T-cell (primary cell): ENCODE results near the gene IMMP2L. TPM values are rescaled to one million over a fixed set of nuclear protein-coding genes. Genes with fewer than 3 reads are reported as not detected.
"Not testable (repeated sequence)": the region's sequence is repeated elsewhere in the genome, so short reads cannot be mapped to it uniquely, and the experiment has no call there.

Source experiments
- ATAC-seq, 4 experiments: fragments of 200-7000 bp in 3 of 4; fragments of 150-1000 bp in 1 of 4; cut with Tn5 transposase; replicated peaks in 1 of 4; 1 replicate in 3 of 4; 2 replicates in 1 of 4; pipeline ENCODE4 v1.10.0; 2021; ENCODE audit warnings: moderate library complexity in 3 of 4, mild to moderate bottlenecking in 2 of 4, moderate number of reproducible peaks in 1 of 4
- CTCF ChIA-PET, 2 donors: fragments of 300-600 bp; sonication (Branson Sonifier 250); formaldehyde crosslinking; loops; one replicate each; lab custom pipeline; 2022; ENCODE audit warnings: antibody characterized with exemption in 2 of 2; lab: Charles Lee
- POLR2A ChIA-PET, 2 donors: fragments of 300-600 bp; sonication (Branson Sonifier 250); formaldehyde crosslinking; loops; one replicate each; lab custom pipeline; 2022; ENCODE audit warnings: antibody characterized with exemption in 2 of 2; lab: Charles Lee
- DNase-seq, 35 experiments: peaks; one replicate each; pipeline versions ENCODE4 v3.0.0 to v3.0.0-alpha.2; 2013 to 2023
- H3K27ac ChIP-seq: one replicate; pipeline ENCODE4 v1.5.1; 2013; ENCODE audit warnings: low read length
- H3K27me3 ChIP-seq, 2 experiments: replicated peaks in 1 of 2; 1 replicate in 1 of 2; 2 replicates in 1 of 2; pipeline versions ENCODE4 v1.6.1 to v1.7.0; 2013; ENCODE audit warnings: low read length in 1 of 2, mixed read lengths in 1 of 2; ENCODE audit not compliant: control insufficient read depth in 2 of 2, insufficient read depth in 2 of 2; ENCODE audit errors: extremely low read depth in 1 of 2
- H3K36me3 ChIP-seq, 2 donors: 1 replicate in 1 of 2; 2 replicates in 1 of 2; pipeline versions ENCODE4 v1.6.1 to v1.7.0; 2013; ENCODE audit warnings: low read length in 1 of 2; ENCODE audit not compliant: control insufficient read depth in 2 of 2, insufficient read depth in 1 of 2; ENCODE audit errors: extremely low read depth in 1 of 2
- H3K4me1 ChIP-seq, 2 experiments: 1 replicate in 1 of 2; 2 replicates in 1 of 2; pipeline versions ENCODE4 v1.6.1 to v1.7.0; 2013; ENCODE audit warnings: low read length in 2 of 2, mixed read lengths in 1 of 2; ENCODE audit not compliant: insufficient read depth in 2 of 2, control insufficient read depth in 1 of 2; ENCODE audit errors: extremely low read depth in 1 of 2
- H3K4me3 ChIP-seq, 2 donors: 1 replicate in 1 of 2; 2 replicates in 1 of 2; pipeline versions ENCODE4 v1.5.1 to v1.7.0; 2013; ENCODE audit warnings: mild to moderate bottlenecking in 2 of 2, low read length in 1 of 2, moderate library complexity in 1 of 2; ENCODE audit not compliant: control insufficient read depth in 1 of 2; ENCODE audit errors: extremely low read depth in 1 of 2
- H3K9me3 ChIP-seq: 2 replicates; pipeline ENCODE4 v1.7.0; 2013
- H3K27ac Mint-ChIP-seq, 2 donors: one replicate each; pipeline ENCODE4 v1.8.0; 2020 to 2021; ENCODE audit warnings: mild to moderate bottlenecking in 2 of 2, mixed read lengths in 2 of 2
- H3K27me3 Mint-ChIP-seq, 2 donors: one replicate each; pipeline ENCODE4 v1.8.0; 2021 to 2022; ENCODE audit warnings: mixed read lengths in 2 of 2
- H3K36me3 Mint-ChIP-seq: one replicate; pipeline ENCODE4 v1.8.0; 2021; ENCODE audit warnings: mixed read lengths
- H3K4me1 Mint-ChIP-seq, 3 donors: one replicate each; pipeline ENCODE4 v1.8.0; 2020 to 2022; ENCODE audit warnings: mixed read lengths in 3 of 3, mild to moderate bottlenecking in 1 of 3
- H3K4me3 Mint-ChIP-seq, 3 donors: one replicate each; pipeline ENCODE4 v1.8.0; 2020 to 2022; ENCODE audit warnings: mild to moderate bottlenecking in 3 of 3, mixed read lengths in 3 of 3, moderate library complexity in 3 of 3
- H3K9me3 Mint-ChIP-seq, 3 donors: one replicate each; pipeline ENCODE4 v1.8.0; 2020 to 2022; ENCODE audit warnings: mixed read lengths in 3 of 3
- whole genome bisulfite sequencing: methylation state at CpG from one replicate; pipeline ENCODE4 v1.1.5; 2013; ENCODE audit warnings: missing lambda C conversion rate; ENCODE audit not compliant: insufficient coverage; 5-methylcytosine and 5-hydroxymethylcytosine counted together
- total RNA-seq, 35 experiments: library from RNA in 6 of 35; stranded (reverse) in 6 of 35; fragments of 120-200 nt in 1 of 35; gene quantifications; one replicate each; pipeline versions ENCODE4 v1.2.1 to v1.2.4 and lab custom pipeline; 2013 to 2026

The IMMP2L gene
- total RNA-seq, 5 donors from 2014 or later (not counting 1 experiment from before 2014, with no cell fraction given): 14.1 to 27.3 (median 21.7) TPM

DNA sequence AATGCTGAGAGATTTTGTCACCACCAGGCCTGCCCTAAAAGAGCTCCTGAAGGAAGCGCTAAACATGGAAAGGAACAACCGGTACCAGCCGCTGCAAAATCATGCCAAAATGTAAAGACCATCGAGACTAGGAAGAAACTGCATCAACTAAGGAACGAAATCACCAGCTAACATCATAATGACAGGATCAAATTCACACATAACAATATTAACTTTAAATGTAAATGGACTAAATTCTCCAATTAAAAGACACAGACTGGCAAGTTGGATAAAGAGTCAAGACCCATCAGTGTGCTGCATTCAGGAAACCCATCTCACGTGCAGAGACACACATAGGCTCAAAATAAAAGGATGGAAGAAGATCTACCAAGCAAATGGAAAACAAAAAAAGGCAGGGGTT is 114.8 kb downstream of the IMMP2L start:
- ATAC-seq, H3K36me3 ChIP-seq, H3K4me1 Mint-ChIP-seq, H3K9me3 Mint-ChIP-seq, DNase-seq, H3K27me3 ChIP-seq, H3K9me3 ChIP-seq, POLR2A ChIA-PET, H3K4me3 ChIP-seq, H3K27ac ChIP-seq, H3K4me1 ChIP-seq, H3K27ac Mint-ChIP-seq, CTCF ChIA-PET, H3K27me3 Mint-ChIP-seq, H3K36me3 Mint-ChIP-seq, H3K4me3 Mint-ChIP-seq: not testable (repeated sequence)
- no CpG with 5 or more reads among the region's 6 CpGs for WGBS

- no peak for ATAC-seq
- 88% methylated on average over 2 of the region's 3 CpGs for WGBS
- no peak overlapping the region for H3K27ac Mint-ChIP-seq
- ChIA-PET POLR2A (no interaction called here), CTCF (no interaction called here)
- Histone ChIP-seq H3K4me3 (no peak overlapping the region), H3K4me1 (no peaks in the 10 kb centered on the region), H3K27ac (no peak overlapping the region), H3K9me3 (no peaks in the 10 kb centered on the region), H3K27me3 (no peaks in the 10 kb centered on the region), H3K36me3 (no peaks in the 10 kb centered on the region)
- no peaks in the 10 kb centered on the region for H3K4me1 Mint-ChIP-seq
- H3K36me3 Mint-ChIP-seq: peaks cover 25% of the 10 kb centered on the region
- H3K27me3 Mint-ChIP-seq: no peaks in the 10 kb centered on the region
- peaks cover 8 to 14% (median 12%) of the 10 kb centered on the region in 3 donors for H3K9me3 Mint-ChIP-seq
- no peak overlapping the region for H3K4me3 Mint-ChIP-seq
- no peak for DNase-seq
Observed at GRCh38 chr7:111439977-111440376, 122.3 kb downstream of the IMMP2L start.

DNA sequence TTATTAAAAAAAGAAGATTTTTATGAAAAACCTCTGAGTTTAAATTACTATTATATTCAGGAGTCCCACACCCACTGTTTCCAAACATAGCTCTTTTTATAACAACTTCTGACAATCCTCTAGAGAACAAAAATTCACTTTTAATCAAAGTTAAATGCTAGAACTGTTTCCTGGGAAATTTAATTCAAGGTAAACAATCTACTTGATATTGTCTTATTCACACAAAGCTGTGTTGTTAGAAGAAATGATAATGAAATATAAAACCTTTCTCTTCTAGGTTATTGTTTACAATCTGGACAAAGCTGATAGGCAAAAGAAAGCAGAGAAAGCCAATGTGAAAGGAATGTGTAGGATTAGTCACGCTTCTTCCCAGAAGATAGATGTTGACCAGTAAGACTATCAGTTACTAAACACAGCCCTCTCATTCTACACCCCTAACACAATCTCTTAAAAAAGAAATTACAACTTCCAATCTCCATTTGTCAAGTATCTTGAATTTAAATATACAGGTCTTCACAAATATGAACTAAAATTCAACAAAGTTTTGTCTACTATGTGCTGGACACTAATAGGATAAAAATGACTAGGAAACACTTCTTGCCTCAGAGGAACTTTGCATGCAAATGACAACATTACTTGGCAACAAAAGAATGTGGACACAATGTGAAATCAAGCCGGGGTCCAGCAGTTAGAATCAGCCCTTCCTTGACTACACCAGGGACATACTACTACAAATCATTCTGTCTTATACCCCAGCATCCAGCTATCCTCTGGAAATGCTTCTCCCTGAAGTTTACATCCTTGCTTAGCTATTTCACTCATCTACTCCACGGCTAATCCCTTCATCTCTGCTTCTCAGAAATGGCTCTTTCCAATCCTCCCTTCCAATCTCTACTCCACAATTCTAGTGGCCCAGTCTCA is 123.7 kb downstream of the IMMP2L start:
- ATAC-seq: no peak
- Mint-ChIP-seq H3K4me3 (no peak overlapping the region), H3K27me3 (no peaks in the 10 kb centered on the region), H3K9me3 (peaks cover 13 to 21% (median 14%) of the 10 kb centered on the region in 3 donors), H3K36me3 (peaks cover 32% of the 10 kb centered on the region), H3K4me1 (no peaks in the 10 kb centered on the region), H3K27ac (no peak overlapping the region)
- H3K27me3 ChIP-seq: no peaks in the 10 kb centered on the region
- no peak overlapping the region for H3K4me3 ChIP-seq
- 95% methylated on average over 2 of the region's 3 CpGs for WGBS
- CTCF ChIA-PET: no interaction called here
- no peak overlapping the region for H3K27ac ChIP-seq
- no peaks in the 10 kb centered on the region for H3K36me3 ChIP-seq
- H3K4me1 ChIP-seq: no peaks in the 10 kb centered on the region
- no peak for DNase-seq
- no peaks in the 10 kb centered on the region for H3K9me3 ChIP-seq
- POLR2A ChIA-PET: interaction anchor here in 1 of 2 donors (0.6 kb wide), 1 partner anchor 652 kb away, joined by 3 read pairs; no protein-coding TSS in a partner anchor

- H3K4me3 ChIP-seq: no peak overlapping the region
- Mint-ChIP-seq H3K36me3 (peaks cover 41% of the 10 kb centered on the region), H3K9me3 (peaks cover 17 to 28% (median 20%) of the 10 kb centered on the region in 3 donors), H3K27me3 (no peaks in the 10 kb centered on the region), H3K27ac (no peak overlapping the region), H3K4me1 (no peaks in the 10 kb centered on the region), H3K4me3 (no peak overlapping the region)
- ChIA-PET CTCF (no interaction called here), POLR2A (interaction anchor here in 1 of 2 donors (0.7 kb wide), 1 partner anchor 916 kb away, joined by 5 read pairs; no protein-coding TSS in a partner anchor)
- no peaks in the 10 kb centered on the region for H3K36me3 ChIP-seq
- no peaks in the 10 kb centered on the region for H3K4me1 ChIP-seq
- no peaks in the 10 kb centered on the region for H3K9me3 ChIP-seq
- no peaks in the 10 kb centered on the region for H3K27me3 ChIP-seq
- no peak overlapping the region for H3K27ac ChIP-seq
- no peak for ATAC-seq
- DNase-seq: no peak
- no CpG with 5 or more reads among the region's 2 CpGs for WGBS
Observed at GRCh38 chr7:111437736-111438135, 124.6 kb downstream of the IMMP2L start.

DNA sequence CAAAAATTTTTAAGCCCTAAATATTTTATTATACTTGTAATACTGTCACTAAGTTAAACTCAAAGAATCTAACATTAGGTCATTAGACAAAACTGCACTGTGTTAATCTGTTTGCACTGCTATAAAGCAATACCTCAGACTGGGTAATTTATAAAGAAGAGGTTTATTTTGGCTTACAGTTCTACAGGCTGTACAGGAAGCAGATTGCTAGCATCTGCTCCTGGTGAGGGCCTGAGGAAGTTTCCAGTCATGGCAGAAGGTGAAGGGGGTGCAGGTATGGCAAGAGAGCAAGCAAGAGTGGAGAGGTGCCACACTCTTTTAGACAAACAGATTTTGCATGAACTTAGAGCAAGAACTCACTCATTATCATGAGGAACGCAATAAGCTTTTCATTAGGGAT is 125.7 kb downstream of the IMMP2L start:
- H3K4me1 ChIP-seq: no peaks in the 10 kb centered on the region
- no peaks in the 10 kb centered on the region for H3K27me3 Mint-ChIP-seq
- H3K4me3 ChIP-seq: no peak overlapping the region
- no peak for ATAC-seq
- no peaks in the 10 kb centered on the region for H3K27me3 ChIP-seq
- ChIA-PET CTCF (no interaction called here), POLR2A (no interaction called here)
- no peak overlapping the region for H3K27ac ChIP-seq
- H3K4me3 Mint-ChIP-seq: no peak overlapping the region
- H3K9me3 Mint-ChIP-seq: peaks cover 17 to 28% (median 20%) of the 10 kb centered on the region in 3 donors
- no peaks in the 10 kb centered on the region for H3K9me3 ChIP-seq
- peaks cover 50% of the 10 kb centered on the region for H3K36me3 Mint-ChIP-seq
- DNase-seq: no peak
- H3K4me1 Mint-ChIP-seq: no peaks in the 10 kb centered on the region
- no CpG with 5 or more reads among the region's 1 CpG for WGBS
- no peaks in the 10 kb centered on the region for H3K36me3 ChIP-seq
- H3K27ac Mint-ChIP-seq: no peak overlapping the region

GRCh38 chr7:111433426-111433825 is 128.9 kb downstream of the IMMP2L start:
- Mint-ChIP-seq H3K9me3 (peaks cover 10 to 28% (median 12%) of the 10 kb centered on the region in 3 donors), H3K27me3 (no peaks in the 10 kb centered on the region), H3K36me3 (peaks cover 31% of the 10 kb centered on the region), H3K4me3 (no peak overlapping the region), H3K4me1 (no peaks in the 10 kb centered on the region), H3K27ac (no peak overlapping the region)
- H3K27ac ChIP-seq: no peak overlapping the region
- H3K27me3 ChIP-seq: no peaks in the 10 kb centered on the region
- no peaks in the 10 kb centered on the region for H3K9me3 ChIP-seq
- ChIA-PET POLR2A (no interaction called here), CTCF (no interaction called here)
- H3K4me3 ChIP-seq: no peak overlapping the region
- no peak for ATAC-seq
- H3K4me1 ChIP-seq: no peaks in the 10 kb centered on the region
- no peaks in the 10 kb centered on the region for H3K36me3 ChIP-seq
- WGBS: no CpG with 5 or more reads among the region's 2 CpGs
- DNase-seq: no peak
